Breast epithelium (tissue), 4 donors: ENCODE measurements around the gene MACC1. TPM values are rescaled to one million over a fixed set of nuclear protein-coding genes. Genes with fewer than 3 reads are reported as not detected.
"Not testable (repeated sequence)": the region's sequence is repeated elsewhere in the genome, so short reads cannot be mapped to it uniquely, and the experiment has no call there.

ENCODE experiments used
- DNase-seq, 2 donors: peaks; one replicate each; pipeline ENCODE4 v3.0.0-alpha.2; 2019; ENCODE audit warnings: low spot score in 2 of 2
- H3K27ac ChIP-seq, 2 donors: fragments of 200-600 bp; sonication (generic) in 1 of 2; one replicate each; pipeline ENCODE4 v1.5.1; 2016 to 2019; ENCODE audit warnings: mild to moderate bottlenecking in 1 of 2
- H3K27me3 ChIP-seq, 2 donors: fragments of 200-600 bp; sonication (generic) in 1 of 2; one replicate each; pipeline versions ENCODE4 v1.5.1 to v1.6.0; 2017 to 2019; ENCODE audit warnings: control low read depth in 1 of 2, mild to moderate bottlenecking in 1 of 2
- H3K36me3 ChIP-seq: fragments of 200-600 bp; one replicate; pipeline ENCODE4 v1.5.1; 2019
- H3K4me1 ChIP-seq, 2 donors: fragments of 200-600 bp; sonication (generic); one replicate each; pipeline ENCODE4 v1.5.1; 2016 to 2019; ENCODE audit warnings: control low read depth in 1 of 2
- H3K4me3 ChIP-seq, 3 donors: fragments of 200-600 bp; sonication (generic); 1 replicate in 2 of 3; 2 replicates in 1 of 3; pipeline ENCODE4 v1.5.1; 2016 to 2019; ENCODE audit warnings: mild to moderate bottlenecking in 3 of 3, moderate library complexity in 2 of 3
- H3K9me3 ChIP-seq, 2 donors: fragments of 200-600 bp; sonication (generic) in 1 of 2; one replicate each; pipeline ENCODE4 v1.5.1; 2016 to 2019; ENCODE audit warnings: control low read depth in 1 of 2
- CTCF ChIP-seq, 3 donors: fragments of 450-650 bp; IDR thresholded peaks; one replicate each; pipeline ENCODE4 v1.5.1; 2016 to 2017; ENCODE audit warnings: antibody characterized with exemption in 3 of 3, mild to moderate bottlenecking in 3 of 3, moderate library complexity in 3 of 3
- POLR2A ChIP-seq: fragments of 450-650 bp; IDR thresholded peaks from one replicate; pipeline ENCODE4 v1.6.1; 2016; ENCODE audit warnings: antibody characterized with exemption, mild to moderate bottlenecking, moderate library complexity
- POLR2AphosphoS5 ChIP-seq, 3 donors: sonication (generic); formaldehyde crosslinking; IDR thresholded peaks; one replicate each; pipeline ENCODE4 v1.6.1; 2017; ENCODE audit warnings: antibody characterized with exemption in 3 of 3
- intact Hi-C: fragments of 100-400 bp; cut with DNase I; formaldehyde crosslinking; loops from one replicate; pipeline ENCODE4 v1.15.1; 2023; ENCODE audit warnings: low total_unique reads
- total RNA-seq, 3 donors: library from RNA; depleted of rRNA; stranded (reverse); fragments of >200 nt; gene quantifications; one replicate each; pipeline ENCODE4 v1.1.0, GENCODE V29; 2016

MACC1 gene
- total RNA-seq, 3 donors from 2014 or later, result 0.32 to 39.4 (median 19.3) TPM

GRCh38 chr7:20132585-20132984 lies 84.6 kb downstream of the MACC1 start:
- H3K27ac ChIP-seq, result no peak overlapping the region
- intact Hi-C loops, result no loop called here
- no peak for DNase-seq
- H3K9me3 ChIP-seq, result no peaks in the 10 kb centered on the region
- H3K27me3 ChIP-seq, result no peaks in the 10 kb centered on the region
- H3K4me3 ChIP-seq, result no peak overlapping the region
- H3K36me3 ChIP-seq, result no peaks in the 10 kb centered on the region
- no peaks in the 10 kb centered on the region for H3K4me1 ChIP-seq
- TF ChIP-seq CTCF (IDR thresholded peaks at IDR 0.05) (no peak), POLR2A (no peak), POLR2AphosphoS5 (IDR thresholded peaks at IDR 0.05) (no peak)

- Histone ChIP-seq H3K4me1 (no peaks in the 10 kb centered on the region), H3K27ac (no peak overlapping the region), H3K36me3 (no peaks in the 10 kb centered on the region), H3K9me3 (no peaks in the 10 kb centered on the region), H3K27me3 (no peaks in the 10 kb centered on the region), H3K4me3 (no peak overlapping the region)
- no peak for DNase-seq
- no peak for TF ChIP-seq POLR2A
- TF ChIP-seq CTCF (IDR thresholded peaks at IDR 0.05), result no peak
- intact Hi-C loops, result no loop called here
Observed at GRCh38 chr7:20131776-20132175, 85.4 kb downstream of the MACC1 start.

DNA sequence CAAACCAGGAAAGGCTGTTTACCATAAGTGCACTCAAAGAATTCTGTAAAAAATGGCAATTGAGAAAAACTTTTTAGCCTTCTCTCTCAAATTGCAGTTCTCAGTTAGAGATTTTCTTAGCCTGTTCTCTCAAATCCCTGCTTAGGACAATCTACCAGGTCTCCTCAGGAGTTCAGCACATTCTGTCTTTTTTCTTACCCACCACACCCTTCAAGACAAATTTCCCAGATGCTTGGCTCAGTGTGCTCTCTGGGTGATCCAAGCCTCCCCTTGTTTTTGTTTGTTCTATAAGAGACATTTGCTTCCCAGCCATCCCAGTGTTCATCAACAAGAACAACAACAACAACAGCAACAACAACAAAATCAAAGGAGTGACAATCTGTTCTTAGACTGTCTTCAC lies 87.3 kb downstream of the MACC1 start:
- Histone ChIP-seq H3K4me1 (no peaks in the 10 kb centered on the region), H3K27ac (no peak overlapping the region), H3K4me3 (no peak overlapping the region), H3K9me3 (no peaks in the 10 kb centered on the region), H3K36me3 (no peaks in the 10 kb centered on the region), H3K27me3 (no peaks in the 10 kb centered on the region)
- intact Hi-C loops, result no loop called here
- TF ChIP-seq POLR2A (no peak), POLR2AphosphoS5 (IDR thresholded peaks at IDR 0.05) (no peak), CTCF (IDR thresholded peaks at IDR 0.05) (no peak)
- DNase-seq, result no peak

DNA sequence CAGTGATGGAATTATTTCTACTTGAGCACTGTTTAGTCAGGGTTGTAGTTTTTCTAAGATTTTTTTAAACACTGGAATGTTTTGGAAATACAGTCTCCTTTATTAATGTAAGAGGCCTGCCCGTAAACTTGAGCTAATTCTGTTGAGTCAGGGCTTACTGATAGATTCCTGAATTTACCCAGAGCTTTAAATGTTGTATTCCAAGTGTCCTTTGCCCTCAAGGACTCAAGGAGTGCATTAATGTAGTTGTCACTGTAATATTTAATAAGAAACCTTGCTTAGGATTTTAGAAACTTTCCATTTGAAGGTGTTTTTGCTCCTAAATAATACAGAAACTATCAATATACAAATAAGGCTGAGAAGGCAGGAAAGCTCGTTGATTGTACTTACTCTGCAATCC lies 89.2 kb downstream of the MACC1 start:
- H3K27ac ChIP-seq, result no peak overlapping the region
- intact Hi-C loops, result no loop called here

DNA sequence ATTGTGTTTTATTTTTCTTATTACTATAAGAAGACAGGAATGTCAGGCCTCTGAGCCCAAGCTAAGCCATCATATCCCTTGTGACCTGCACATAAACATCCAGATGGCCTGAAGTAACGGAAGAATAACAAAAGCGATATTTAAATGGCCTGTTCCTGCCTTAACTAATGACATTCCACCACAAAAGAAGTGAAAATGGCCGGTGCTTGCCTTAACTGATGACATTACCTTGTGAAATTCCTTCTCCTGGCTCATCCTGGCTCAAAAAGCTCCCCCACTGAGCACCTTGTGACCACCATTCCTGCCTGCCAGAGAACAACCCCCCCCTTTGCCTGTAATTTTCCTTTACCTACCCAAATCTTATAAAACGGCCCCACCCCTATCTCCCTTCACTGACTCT lies 91.1 kb downstream of the MACC1 start:
- H3K27ac ChIP-seq, intact Hi-C loops, H3K27me3 ChIP-seq, DNase-seq, H3K4me3 ChIP-seq, H3K9me3 ChIP-seq, H3K4me1 ChIP-seq, H3K36me3 ChIP-seq: not testable (repeated sequence)

More for the DNA sequence above, 89.2 kb downstream of the MACC1 start:
- DNase-seq, result no peak
- TF ChIP-seq POLR2AphosphoS5 (IDR thresholded peaks at IDR 0.05) (no peak), CTCF (IDR thresholded peaks at IDR 0.05) (no peak), POLR2A (no peak)
- Histone ChIP-seq H3K27me3 (no peaks in the 10 kb centered on the region), H3K4me3 (no peak overlapping the region), H3K36me3 (no peaks in the 10 kb centered on the region), H3K4me1 (no peaks in the 10 kb centered on the region), H3K9me3 (no peaks in the 10 kb centered on the region)

- H3K27ac ChIP-seq, intact Hi-C loops: not testable (repeated sequence)
Observed at GRCh38 chr7:20124087-20124486, 93.1 kb downstream of the MACC1 start.

GRCh38 chr7:20122653-20123316 lies 94.4 kb downstream of the MACC1 start:
- intact Hi-C loops, H3K9me3 ChIP-seq, DNase-seq, H3K27me3 ChIP-seq, H3K27ac ChIP-seq, H3K4me1 ChIP-seq, H3K4me3 ChIP-seq, H3K36me3 ChIP-seq: not testable (repeated sequence)

More at GRCh38 chr7:20124087-20124486, 93.1 kb downstream of the MACC1 start:
- not testable (repeated sequence) for H3K27me3 ChIP-seq, H3K4me1 ChIP-seq, DNase-seq, H3K9me3 ChIP-seq, H3K36me3 ChIP-seq, H3K4me3 ChIP-seq
